Body of pancreas (tissue), 4 donors: ENCODE data around the gene ATXN7L3. TPM values are rescaled to one million over a fixed set of nuclear protein-coding genes. Genes with fewer than 3 reads are reported as not detected.
A peak's percentile ranks its signal among the peaks of the same experiment; 100 is the strongest.

Source experiments
- ATAC-seq: fragments of 150-250 bp; one replicate; pipeline ENCODE4 v1.9.1; 2016
- DNase-seq, 4 donors: peaks; one replicate each; pipeline ENCODE4 v3.0.0-alpha.2; 2019
- H3K27ac ChIP-seq, 4 donors: fragments of 200-600 bp; sonication (generic); 1 replicate in 3 of 4; 2 replicates in 1 of 4; pipeline versions ENCODE4 v1.5.1 to v1.6.1; 2016 to 2019; ENCODE audit warnings: mild to moderate bottlenecking in 1 of 4, mixed read lengths in 1 of 4, moderate library complexity in 1 of 4
- H3K27me3 ChIP-seq, 2 donors: fragments of 200-600 bp; sonication (generic); one replicate each; pipeline ENCODE4 v1.6.0; 2016; ENCODE audit warnings: mild to moderate bottlenecking in 1 of 2
- H3K36me3 ChIP-seq, 2 donors: fragments of 200-600 bp; sonication (generic); replicated peaks in 1 of 2; 2 replicates each; pipeline ENCODE4 v1.5.1; 2016; ENCODE audit warnings: low read depth in 2 of 2; ENCODE audit not compliant: insufficient read depth in 1 of 2
- H3K4me1 ChIP-seq: fragments of 200-600 bp; sonication (generic); one replicate; pipeline ENCODE4 v1.6.0; 2016
- H3K4me3 ChIP-seq, 2 donors: fragments of 200-600 bp; sonication (generic); 1 replicate in 1 of 2; 2 replicates in 1 of 2; pipeline ENCODE4 v1.5.1; 2016 to 2019
- H3K9me3 ChIP-seq, 3 donors: fragments of 200-600 bp; sonication (generic); 1 replicate in 2 of 3; 2 replicates in 1 of 3; pipeline ENCODE4 v1.5.1; 2016
- POLR2A ChIP-seq, 3 donors: fragments of 450-650 bp; IDR thresholded peaks; one replicate each; pipeline ENCODE4 v1.6.1; 2016; ENCODE audit warnings: antibody characterized with exemption in 3 of 3, mild to moderate bottlenecking in 2 of 3
- WGBS, 2 donors: methylation state at CpG; one replicate each; pipeline ENCODE4 v1.1.5; 2017; 5-methylcytosine and 5-hydroxymethylcytosine counted together
- intact Hi-C: fragments of 100-400 bp; cut with DNase I; formaldehyde crosslinking; loops from one replicate; pipeline ENCODE4 v1.15.1; 2023
- total RNA-seq, 2 donors: library from RNA; depleted of rRNA; stranded (reverse); fragments of >200 nt; gene quantifications; one replicate each; pipeline ENCODE4 v1.1.0, GENCODE V29; 2016
- TF ChIP-seq, protein P1 (sequence below), 7 experiments: fragments of 450-650 bp in 4 of 7; fragments of 200-600 bp in 3 of 7; sonication (generic) in 3 of 7; IDR thresholded peaks; one replicate each; pipeline ENCODE4 v1.5.1; 2016 to 2019; ENCODE audit warnings: antibody characterized with exemption in 7 of 7

ATXN7L3 gene
- total RNA-seq, 2 donors from 2014 or later: 21.0 to 37.6 TPM

GRCh38 chr17:44197980-44198720 is 1.5 kb downstream of the ATXN7L3 start:
- peak overlapping the region; percentile 87 to 97 (median 92) for H3K27ac ChIP-seq
- 66 to 77% methylated on average over 11 of the region's 11 CpGs for WGBS, 2 donors
- H3K27me3 ChIP-seq: no peaks in the 10 kb centered on the region

DNA sequence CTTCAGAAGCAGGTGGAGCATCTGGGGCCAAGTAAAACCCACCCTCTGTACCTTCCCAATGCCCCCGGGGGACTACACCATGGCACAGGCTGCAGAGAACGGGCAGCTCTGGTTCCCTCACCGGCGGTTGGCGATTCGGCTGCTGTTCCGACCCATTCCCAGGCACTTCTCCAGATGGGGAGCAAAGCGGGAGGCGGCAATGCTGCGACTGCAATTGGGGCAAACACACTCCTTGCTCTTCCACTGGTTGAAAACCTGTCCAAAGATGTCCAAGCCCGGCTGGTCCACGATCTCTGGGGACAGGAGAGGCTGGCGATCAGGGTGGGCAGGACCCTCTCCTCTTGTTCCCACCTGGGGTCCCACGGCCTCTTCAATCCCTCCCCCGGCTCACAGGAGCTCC is 2.6 kb downstream of the ATXN7L3 start:
- DNase-seq (no peak), ATAC-seq (no peak)
- Histone ChIP-seq H3K27ac (no peak overlapping the region), H3K4me3 (no peak overlapping the region), H3K4me1 (peaks cover 21% of the 10 kb centered on the region), H3K9me3 (no peaks in the 10 kb centered on the region), H3K27me3 (no peaks in the 10 kb centered on the region), H3K36me3 (peaks cover 4 to 8% of the 10 kb centered on the region in 2 donors)
- intact Hi-C loops: no loop called here
- no peak for TF ChIP-seq POLR2A (IDR thresholded peaks at IDR 0.05)
- TF ChIP-seq, protein P1, sequence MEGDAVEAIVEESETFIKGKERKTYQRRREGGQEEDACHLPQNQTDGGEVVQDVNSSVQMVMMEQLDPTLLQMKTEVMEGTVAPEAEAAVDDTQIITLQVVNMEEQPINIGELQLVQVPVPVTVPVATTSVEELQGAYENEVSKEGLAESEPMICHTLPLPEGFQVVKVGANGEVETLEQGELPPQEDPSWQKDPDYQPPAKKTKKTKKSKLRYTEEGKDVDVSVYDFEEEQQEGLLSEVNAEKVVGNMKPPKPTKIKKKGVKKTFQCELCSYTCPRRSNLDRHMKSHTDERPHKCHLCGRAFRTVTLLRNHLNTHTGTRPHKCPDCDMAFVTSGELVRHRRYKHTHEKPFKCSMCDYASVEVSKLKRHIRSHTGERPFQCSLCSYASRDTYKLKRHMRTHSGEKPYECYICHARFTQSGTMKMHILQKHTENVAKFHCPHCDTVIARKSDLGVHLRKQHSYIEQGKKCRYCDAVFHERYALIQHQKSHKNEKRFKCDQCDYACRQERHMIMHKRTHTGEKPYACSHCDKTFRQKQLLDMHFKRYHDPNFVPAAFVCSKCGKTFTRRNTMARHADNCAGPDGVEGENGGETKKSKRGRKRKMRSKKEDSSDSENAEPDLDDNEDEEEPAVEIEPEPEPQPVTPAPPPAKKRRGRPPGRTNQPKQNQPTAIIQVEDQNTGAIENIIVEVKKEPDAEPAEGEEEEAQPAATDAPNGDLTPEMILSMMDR (IDR thresholded peaks at IDR 0.05): no peak
- 87 to 97% methylated on average over 5 to 15 of the region's 15 CpGs for WGBS, 2 donors

More at GRCh38 chr17:44197980-44198720, 1.5 kb downstream of the ATXN7L3 start:
- Histone ChIP-seq H3K4me1 (peaks cover 21% of the 10 kb centered on the region), H3K9me3 (no peaks in the 10 kb centered on the region), H3K36me3 (peaks cover 4 to 8% of the 10 kb centered on the region in 2 donors), H3K4me3 (peak overlapping the region in 1 of 2 donors; percentile 75)
- intact Hi-C loops: no loop called here
- peak in 1 of 3 donors; percentile 38 for TF ChIP-seq POLR2A (IDR thresholded peaks at IDR 0.05)
- TF ChIP-seq, protein P1 (IDR thresholded peaks at IDR 0.05): no peak
- no peak for ATAC-seq
- DNase-seq: peak in 1 of 4 donors; percentile 46

DNA sequence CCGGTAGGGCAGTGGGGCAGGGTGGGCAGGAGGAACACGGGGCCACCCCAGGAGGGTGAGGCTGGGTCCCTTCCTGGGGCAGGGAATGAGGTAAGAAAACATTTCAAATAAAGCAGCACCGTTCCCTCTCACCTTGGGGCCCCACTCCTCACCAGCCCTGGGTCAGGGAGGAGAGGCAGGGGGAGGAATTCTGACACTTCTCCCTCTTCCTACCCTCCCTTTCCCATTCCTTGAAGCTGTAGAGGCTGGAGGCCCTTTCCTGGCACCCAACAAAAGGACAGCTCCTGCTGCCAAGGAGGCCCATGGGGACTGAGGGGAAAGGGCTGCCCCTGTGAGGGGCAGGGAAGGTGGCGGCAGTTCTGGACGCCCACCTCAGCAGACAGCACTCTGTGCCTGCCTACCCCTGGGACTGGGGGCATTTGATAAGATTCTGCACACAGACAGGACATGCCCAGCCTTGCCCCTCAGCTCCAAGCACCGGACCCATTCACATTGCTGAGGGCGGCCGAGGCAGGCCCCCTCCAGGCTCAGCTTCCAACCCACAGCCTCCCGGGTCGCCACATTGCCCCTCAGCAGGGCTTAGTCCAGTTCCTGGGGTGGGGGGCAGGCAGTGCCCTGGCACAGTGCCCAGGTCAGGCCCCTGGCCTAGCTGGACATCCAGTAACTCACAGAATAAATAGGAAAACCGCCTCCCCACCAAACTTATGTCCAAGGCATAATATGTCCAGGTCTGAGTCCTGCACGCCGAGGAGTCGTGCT is 6.2 kb downstream of the ATXN7L3 start:
- ATAC-seq: no peak
- no peak overlapping the region for H3K27ac ChIP-seq
- H3K9me3 ChIP-seq: no peaks in the 10 kb centered on the region
- H3K36me3 ChIP-seq: peaks cover 4 to 8% of the 10 kb centered on the region in 2 donors
- 90 to 91% methylated on average over 8 to 14 of the region's 14 CpGs for WGBS, 2 donors
- no peaks in the 10 kb centered on the region for H3K27me3 ChIP-seq
- no peak for DNase-seq
- peaks cover 14% of the 10 kb centered on the region for H3K4me1 ChIP-seq
- TF ChIP-seq, protein P1 (IDR thresholded peaks at IDR 0.05): no peak
- TF ChIP-seq POLR2A (IDR thresholded peaks at IDR 0.05): no peak
- intact Hi-C loops: no loop called here
- H3K4me3 ChIP-seq: no peak overlapping the region

DNA sequence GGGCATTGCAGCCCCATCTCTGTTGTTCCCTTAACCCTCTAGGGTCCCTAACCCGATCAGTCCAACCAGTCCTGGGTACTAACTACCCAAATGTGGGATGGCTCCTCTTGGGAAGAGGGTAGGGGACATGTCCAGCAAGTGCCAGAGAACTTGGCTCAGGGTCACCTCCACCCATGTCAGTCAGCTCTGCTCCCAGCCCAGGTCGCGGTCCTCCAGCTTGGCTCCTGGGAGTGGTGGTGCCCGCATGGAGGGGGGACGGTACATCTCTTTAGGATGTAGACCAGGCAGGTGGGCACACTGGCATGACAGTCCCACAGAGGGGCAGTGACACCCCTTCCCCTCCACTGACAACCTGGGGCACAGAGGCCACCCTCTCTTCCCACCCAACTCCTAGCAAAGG is 6.9 kb downstream of the ATXN7L3 start:
- Histone ChIP-seq H3K4me3 (no peak overlapping the region), H3K4me1 (peaks cover 14% of the 10 kb centered on the region), H3K36me3 (peaks cover 4 to 8% of the 10 kb centered on the region in 2 donors), H3K27me3 (no peaks in the 10 kb centered on the region), H3K9me3 (no peaks in the 10 kb centered on the region), H3K27ac (no peak overlapping the region)
- WGBS, 2 donors: 73 to 82% methylated on average over 2 to 5 of the region's 5 CpGs
- ATAC-seq: no peak
- DNase-seq: no peak
- TF ChIP-seq, protein P1 (IDR thresholded peaks at IDR 0.05): no peak
- no peak for TF ChIP-seq POLR2A (IDR thresholded peaks at IDR 0.05)
- intact Hi-C loops: no loop called here
